Measurements from ENCODE around the gene KRT10. TPM values are rescaled to one million over a fixed set of nuclear protein-coding genes. Genes with fewer than 3 reads are reported as not detected.

KRT10 gene
- total RNA-seq, 1 experiment from 2014 or later = 28.4 TPM

DNA sequence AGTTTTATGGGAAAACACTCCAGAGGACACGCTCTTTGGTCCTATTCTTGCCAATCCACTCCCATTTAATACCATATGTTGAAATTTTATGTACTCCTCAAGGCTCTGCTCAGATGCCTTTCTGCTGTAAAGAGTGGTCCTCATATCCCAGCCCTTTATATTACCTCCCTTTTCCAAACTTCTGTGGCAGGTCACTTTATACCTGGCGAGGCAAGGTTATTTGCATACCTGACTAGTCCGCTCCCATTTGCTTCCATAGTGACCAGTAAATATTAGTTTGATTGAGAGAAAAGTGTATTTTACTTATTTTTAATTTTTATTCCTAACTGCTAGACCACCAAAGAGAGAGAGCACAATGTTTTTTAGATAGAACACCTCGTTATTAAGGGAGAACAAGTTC lies 27.3 kb upstream of the KRT10 start:
- H3K9ac ChIP-seq (ENCODE audit: extremely low read depth, insufficient read length, low read length) = no peak overlapping the region
- H2BK5ac ChIP-seq (ENCODE audit: insufficient read length, low read length) = no peak overlapping the region
- no peak overlapping the region for H3K4ac ChIP-seq (ENCODE audit: low read depth, low read length)
- H3K4me3 Mint-ChIP-seq = no peak overlapping the region
- H3K36me3 Mint-ChIP-seq (ENCODE audit: insufficient read depth in 1 of 3, low read depth in 3 of 3) = no peaks in the 10 kb centered on the region
- H4K20me1 ChIP-seq (ENCODE audit: control insufficient read depth, insufficient read depth, insufficient read length) = no peaks in the 10 kb centered on the region
- H3K79me1 ChIP-seq (ENCODE audit: insufficient read depth, low read depth, low read length, poor library complexity, severe bottlenecking) = no peaks in the 10 kb centered on the region
- peaks cover 34% of the 10 kb centered on the region for H3K27me3 Mint-ChIP-seq (ENCODE audit: low read depth)
- H2AFZ ChIP-seq (ENCODE audit: low read length) = no peak overlapping the region
- H2BK20ac ChIP-seq (ENCODE audit: low read depth, low read length, poor library complexity, severe bottlenecking) = no peak overlapping the region
- no peaks in the 10 kb centered on the region for H3K9me3 ChIP-seq (ENCODE audit: control insufficient read depth, low read depth, low read length)
- no peak overlapping the region for H3K27ac Mint-ChIP-seq
- TF ChIP-seq, protein P1, sequence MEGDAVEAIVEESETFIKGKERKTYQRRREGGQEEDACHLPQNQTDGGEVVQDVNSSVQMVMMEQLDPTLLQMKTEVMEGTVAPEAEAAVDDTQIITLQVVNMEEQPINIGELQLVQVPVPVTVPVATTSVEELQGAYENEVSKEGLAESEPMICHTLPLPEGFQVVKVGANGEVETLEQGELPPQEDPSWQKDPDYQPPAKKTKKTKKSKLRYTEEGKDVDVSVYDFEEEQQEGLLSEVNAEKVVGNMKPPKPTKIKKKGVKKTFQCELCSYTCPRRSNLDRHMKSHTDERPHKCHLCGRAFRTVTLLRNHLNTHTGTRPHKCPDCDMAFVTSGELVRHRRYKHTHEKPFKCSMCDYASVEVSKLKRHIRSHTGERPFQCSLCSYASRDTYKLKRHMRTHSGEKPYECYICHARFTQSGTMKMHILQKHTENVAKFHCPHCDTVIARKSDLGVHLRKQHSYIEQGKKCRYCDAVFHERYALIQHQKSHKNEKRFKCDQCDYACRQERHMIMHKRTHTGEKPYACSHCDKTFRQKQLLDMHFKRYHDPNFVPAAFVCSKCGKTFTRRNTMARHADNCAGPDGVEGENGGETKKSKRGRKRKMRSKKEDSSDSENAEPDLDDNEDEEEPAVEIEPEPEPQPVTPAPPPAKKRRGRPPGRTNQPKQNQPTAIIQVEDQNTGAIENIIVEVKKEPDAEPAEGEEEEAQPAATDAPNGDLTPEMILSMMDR (conservative IDR thresholded peaks at IDR 0.05) = no peak
- DNase-seq = no peak
- no peaks in the 10 kb centered on the region for H3K23me2 ChIP-seq (ENCODE audit: insufficient read length, low read depth, low read length, poor library complexity, severe bottlenecking)
- no peak overlapping the region for H3K56ac ChIP-seq (ENCODE audit: insufficient read length, low read depth, low read length)
- no peak overlapping the region for H2BK12ac ChIP-seq (ENCODE audit: insufficient read length, low read depth, low read length)
- H4K91ac ChIP-seq (ENCODE audit: insufficient read length, low read depth, low read length) = no peak overlapping the region
- H3K4me1 ChIP-seq (ENCODE audit: insufficient read depth, low read length) = no peaks in the 10 kb centered on the region; the same call in 1 of the 2 replicates
- peaks cover 16 to 18% of the 10 kb centered on the region in 2 experiments for H3K4me1 Mint-ChIP-seq
- no peak overlapping the region for H4K8ac ChIP-seq (replicated peaks; ENCODE audit: insufficient read length, low read depth, low read length)
- no CpG with 5 or more reads among the region's 4 CpGs for WGBS (ENCODE audit: extremely low coverage, insufficient read length, low lambda C conversion rate)
- no peak overlapping the region for H2BK15ac ChIP-seq (ENCODE audit: low read depth, low read length)
- H2AK5ac ChIP-seq (ENCODE audit: insufficient read length, low read length) = no peak overlapping the region
- H3K14ac ChIP-seq (ENCODE audit: insufficient read depth, low read length) = no peak overlapping the region
- no peak overlapping the region for H3K4me2 ChIP-seq (ENCODE audit: insufficient read depth, insufficient read length, low read length)
- no peaks in the 10 kb centered on the region for H3K27me3 ChIP-seq (ENCODE audit: insufficient read depth, low read length)
- H2BK120ac ChIP-seq (ENCODE audit: low read depth, low read length, poor library complexity, severe bottlenecking) = no peak overlapping the region
- no peak overlapping the region for H3K23ac ChIP-seq (ENCODE audit: insufficient read length, low read depth, low read length)
- H3T11ph ChIP-seq (ENCODE audit: low read length) = no peak overlapping the region
- H3K9me3 Mint-ChIP-seq = no peaks in the 10 kb centered on the region
- H4K5ac ChIP-seq (ENCODE audit: insufficient read length, low read depth, low read length) = no peak overlapping the region
- H3K79me2 ChIP-seq (ENCODE audit: insufficient read depth, low read length) = no peaks in the 10 kb centered on the region
- H3K27ac ChIP-seq (ENCODE audit: insufficient read length, low read depth, low read length) = no peak overlapping the region
- H3K18ac ChIP-seq (ENCODE audit: insufficient read length, low read depth, low read length) = no peak overlapping the region

All from H9 (cell line).